Testis (tissue), 2 donors: ENCODE results near the gene ECI1.

Source experiments
- CTCF ChIP-seq, 3 experiments: fragments of 450-650 bp in 2 of 3; fragments of 200-600 bp in 1 of 3; sonication (generic) in 1 of 3; IDR thresholded peaks; one replicate each; pipeline ENCODE4 v1.5.1; 2016 to 2019; ENCODE audit warnings: antibody characterized with exemption in 3 of 3, mild to moderate bottlenecking in 2 of 3, moderate library complexity in 1 of 3
- POLR2A ChIP-seq: fragments of 450-650 bp; IDR thresholded peaks from one replicate; pipeline ENCODE4 v1.6.1; 2017; ENCODE audit warnings: antibody characterized with exemption, mild to moderate bottlenecking, moderate library complexity

GRCh38 chr16:2251296-2252111, at the start of gene ECI1:
- TF ChIP-seq POLR2A (no peak), CTCF (IDR thresholded peaks at IDR 0.05) (peak; percentile 63 to 88 (median 72))
